Pulmonary artery endothelial cell (primary cell): ENCODE data around the gene FGF21. TPM values are rescaled to one million over a fixed set of nuclear protein-coding genes. Genes with fewer than 3 reads are reported as not detected.
"Not testable (repeated sequence)": the region's sequence is repeated elsewhere in the genome, so short reads cannot be mapped to it uniquely, and the experiment has no call there.

ENCODE experiments used
- DNase-seq: peaks from one replicate; pipeline ENCODE4 v3.0.0-alpha.2; 2011; ENCODE audit warnings: low read depth, low spot score
- total RNA-seq: library from RNA; depleted of rRNA; stranded (reverse); fragments of >200 nt; gene quantifications from 2 replicates; pipeline ENCODE4 v1.2.3, GENCODE V29; 2014

FGF21 gene
- total RNA-seq, 1 donor from 2014 or later, result not detected

GRCh38 chr19:48751845-48752495, 3.4 kb upstream of the FGF21 start:
- no peak for DNase-seq

GRCh38 chr19:48752496-48753365, 2.6 kb upstream of the FGF21 start, which contains the start of gene FUT1:
Gene FUT1, minus strand, starts transcription at chr19:48752641. Its CDS starts 1,360 bp downstream, at chr19:48751281.
- no peak for DNase-seq

- no peak for DNase-seq
These were observed 463 bp downstream of the FGF21 start for GRCh38 chr19:48755787-48756186.

GRCh38 chr19:48756212-48756611, 888 bp downstream of the FGF21 start:
- DNase-seq, result no peak

GRCh38 chr19:48756686-48757085, 1.4 kb downstream of the FGF21 start:
- DNase-seq, result no peak

- no peak for DNase-seq
These were observed 1.9 kb downstream of the FGF21 start for GRCh38 chr19:48757089-48757675.

GRCh38 chr19:48757741-48758144, 2.4 kb downstream of the FGF21 start:
- no peak for DNase-seq

GRCh38 chr19:48760504-48761205, 5.3 kb downstream of the FGF21 start:
- no peak for DNase-seq

GRCh38 chr19:48765816-48766215, 10.5 kb downstream of the FGF21 start:
- DNase-seq, result not testable (repeated sequence)

GRCh38 chr19:48768171-48768753, 12.9 kb downstream of the FGF21 start:
- not testable (repeated sequence) for DNase-seq

GRCh38 chr19:48768994-48769713, 13.8 kb downstream of the FGF21 start:
- DNase-seq, result no peak

GRCh38 chr19:48770266-48770665, 14.9 kb downstream of the FGF21 start:
- DNase-seq, result no peak

- no peak for DNase-seq
These were observed 15.6 kb downstream of the FGF21 start for GRCh38 chr19:48770734-48771472.

GRCh38 chr19:48772503-48772953, 17.2 kb downstream of the FGF21 start:
- DNase-seq, result no peak

- DNase-seq, result no peak
These were observed 21.8 kb downstream of the FGF21 start for GRCh38 chr19:48777139-48777538.

- no peak for DNase-seq
These were observed 22.4 kb downstream of the FGF21 start for GRCh38 chr19:48777720-48778119.

GRCh38 chr19:48779636-48780035, 24.3 kb downstream of the FGF21 start:
- no peak for DNase-seq

GRCh38 chr19:48780631-48781391, 25.5 kb downstream of the FGF21 start:
- no peak for DNase-seq

GRCh38 chr19:48784527-48784926, 29.2 kb downstream of the FGF21 start:
- DNase-seq, result no peak
